GM19324 (cell line): ENCODE measurements around the gene SHC3.

Experiments used
- ATAC-seq: cut with Tn5 transposase; IDR thresholded peaks from one replicate; pipeline ENCODE4 v1.9.1; 2021; ENCODE audit warnings: mild to moderate bottlenecking, moderate library complexity; ENCODE audit not compliant: unreplicated experiment, low FRiP score

The SHC3 gene

DNA sequence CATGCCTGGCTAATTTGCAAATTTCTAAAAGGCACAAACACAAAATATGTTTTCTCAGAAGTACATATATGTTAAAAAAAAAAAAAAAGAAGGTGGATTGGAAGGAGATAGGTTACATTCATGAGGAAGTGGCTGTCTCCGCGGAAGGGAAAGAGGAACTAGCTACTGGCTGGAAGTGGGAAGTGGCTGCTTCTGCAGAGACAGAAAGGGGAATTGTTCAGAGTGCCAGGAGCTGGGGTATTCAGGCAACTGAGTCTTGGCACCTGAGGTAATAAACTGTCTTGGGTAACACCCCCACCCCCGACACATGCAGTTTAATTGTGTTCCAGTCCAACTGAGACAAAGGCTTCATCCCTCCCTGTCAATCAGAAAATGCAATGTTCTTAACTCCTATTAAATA, 141.7 kb downstream of the SHC3 start:
- no peak for ATAC-seq

DNA sequence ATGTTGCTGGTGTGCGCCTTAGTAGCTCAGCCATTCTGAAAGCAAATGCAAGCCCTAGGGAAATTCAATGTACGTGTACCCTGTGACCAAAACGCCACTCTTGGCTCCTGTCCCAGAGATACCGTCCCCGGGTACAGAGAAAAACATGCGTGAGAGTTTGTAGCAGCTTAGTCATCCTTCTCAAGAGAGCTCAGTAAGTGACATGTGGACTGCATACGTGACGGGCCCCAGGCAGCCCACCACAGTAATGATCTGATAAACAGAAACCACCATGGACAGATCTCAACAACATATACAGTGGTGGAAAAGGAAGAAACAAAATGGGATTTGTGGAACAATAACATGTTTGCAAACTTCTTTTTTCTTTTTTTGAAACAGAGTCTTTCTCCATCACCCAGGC, 142.2 kb downstream of the SHC3 start:
- no peak for ATAC-seq

DNA sequence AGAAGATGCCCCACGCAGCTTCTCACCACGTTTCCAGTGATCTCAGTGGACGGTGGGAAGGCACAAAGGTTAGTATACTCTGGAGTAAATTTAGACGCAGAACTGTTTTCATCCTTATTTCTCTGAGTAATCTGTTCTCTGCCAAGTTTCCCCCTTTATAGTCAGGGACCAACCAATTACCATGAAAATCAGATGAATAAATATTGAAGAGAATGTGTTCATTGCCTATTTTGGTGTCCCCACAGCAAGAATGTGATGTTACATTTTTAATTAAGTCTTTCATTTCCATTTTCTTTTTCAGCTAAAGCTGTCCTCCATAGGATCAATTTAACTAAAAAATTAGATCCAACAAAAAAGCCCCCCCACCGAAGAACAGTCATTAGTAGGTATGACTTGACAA, 146.0 kb downstream of the SHC3 start:
- no peak for ATAC-seq

DNA sequence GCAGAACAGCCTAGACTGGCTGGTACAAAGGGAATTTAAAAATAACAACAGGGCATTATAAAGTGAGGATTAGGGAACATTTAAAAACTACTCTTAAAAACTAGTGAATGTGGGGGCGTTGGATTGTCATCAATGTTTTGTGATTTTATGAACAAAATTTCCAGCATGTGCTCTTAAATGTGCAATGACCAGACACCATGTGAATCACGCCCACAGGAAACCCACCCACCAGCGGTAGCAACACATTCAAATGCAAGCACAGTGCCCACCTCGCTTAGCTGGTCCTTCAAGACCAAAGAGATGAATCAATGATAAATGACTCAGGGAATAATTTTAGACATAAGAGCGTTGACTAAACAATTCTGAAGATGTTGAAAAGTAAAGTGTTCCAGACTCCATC, 146.4 kb downstream of the SHC3 start:
- ATAC-seq, result no peak

DNA sequence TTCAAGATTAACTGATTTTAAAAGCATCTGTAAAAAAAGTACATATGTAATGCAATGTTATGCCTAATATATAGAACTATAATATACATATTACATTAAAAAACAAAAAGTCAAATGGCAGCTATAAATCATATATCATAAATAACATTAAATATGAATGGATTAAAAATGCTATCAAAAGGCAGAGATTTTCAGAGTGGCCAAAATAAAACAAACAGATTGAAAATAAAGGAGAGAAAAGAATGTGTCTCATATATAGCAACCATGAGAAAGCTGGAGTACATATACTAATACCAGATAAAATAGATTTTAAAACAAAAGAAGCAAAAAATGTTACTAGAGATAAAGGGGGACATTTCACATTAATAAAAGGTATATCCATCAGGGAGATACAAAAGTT, 148.8 kb downstream of the SHC3 start:
- no peak for ATAC-seq

DNA sequence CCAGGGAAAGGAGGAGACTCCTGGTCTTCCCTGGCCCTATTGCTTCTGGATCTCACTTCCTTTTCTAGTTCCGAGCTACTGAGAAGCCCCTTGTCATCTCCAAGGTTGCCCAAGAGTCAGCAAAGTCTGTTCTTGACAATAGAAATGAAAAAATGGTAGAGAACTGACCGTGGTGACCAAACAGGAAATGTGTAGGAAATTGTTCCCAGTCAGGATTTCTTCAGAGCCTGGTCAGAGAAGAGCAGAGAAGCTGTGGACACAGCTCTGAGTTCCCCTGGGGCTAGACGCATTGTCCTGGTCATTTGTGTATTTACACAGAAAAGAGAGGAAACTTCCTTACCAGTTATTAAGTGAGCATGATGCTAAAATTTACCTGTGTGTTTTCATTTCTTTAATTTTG, 151.7 kb downstream of the SHC3 start:
- ATAC-seq, result no peak

DNA sequence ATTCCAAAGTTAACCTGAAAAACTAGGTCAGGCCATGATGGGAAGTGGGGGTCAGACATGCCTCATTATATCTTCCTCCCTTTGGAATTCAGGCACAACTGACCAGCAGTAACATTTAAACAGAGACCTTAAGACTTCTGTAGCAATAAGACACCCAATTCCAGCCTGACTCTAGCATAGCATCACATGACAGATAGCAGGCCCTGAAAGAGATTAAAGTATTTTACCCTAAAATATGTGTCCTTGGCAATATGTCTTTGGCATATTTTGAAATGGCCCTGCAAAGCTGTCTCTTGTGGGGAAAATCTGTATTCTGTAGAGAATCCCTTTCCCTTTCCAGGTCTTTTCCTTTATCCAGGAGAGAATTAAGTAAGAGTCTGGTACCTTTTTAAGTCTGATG, 153.1 kb downstream of the SHC3 start:
- no peak for ATAC-seq

DNA sequence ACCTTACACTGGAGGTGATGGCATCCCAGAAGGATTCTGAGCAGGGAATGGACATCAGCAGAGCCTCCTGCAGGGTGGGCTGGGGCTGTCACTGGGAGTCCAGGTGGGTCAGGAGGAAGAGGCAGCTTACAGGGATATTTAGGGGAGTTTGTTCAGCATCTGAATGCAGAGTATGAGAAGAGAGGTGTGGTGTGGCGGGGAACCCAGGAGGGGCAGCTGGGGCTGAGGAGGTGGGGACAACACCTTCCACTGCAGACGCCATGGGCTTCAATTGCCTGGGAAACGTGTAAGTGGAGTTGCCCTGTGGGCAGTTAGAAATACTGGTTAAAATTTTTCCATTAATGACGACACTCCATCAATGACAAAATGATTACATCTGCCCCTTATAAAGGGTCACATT, 153.9 kb downstream of the SHC3 start:
- no peak for ATAC-seq

DNA sequence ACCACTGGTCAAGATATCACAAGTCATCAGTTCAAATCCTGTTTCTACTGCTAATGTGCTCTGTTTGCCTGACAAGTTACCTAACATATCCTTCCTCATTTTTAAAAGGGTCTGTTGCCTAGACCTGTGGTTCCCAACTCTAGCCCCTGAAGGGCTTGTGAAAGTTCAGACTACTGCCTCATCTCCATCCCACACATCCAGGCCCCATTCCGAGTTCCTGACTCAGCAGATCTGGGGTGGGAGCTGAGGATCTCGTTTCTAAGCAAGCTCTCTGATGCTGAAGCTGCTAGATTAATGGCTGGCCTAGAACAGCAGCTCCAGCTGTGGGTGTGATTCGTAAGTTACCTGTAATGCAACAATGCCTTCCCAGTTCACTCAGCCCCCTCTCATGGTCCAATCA, 154.9 kb downstream of the SHC3 start:
- ATAC-seq, result no peak

DNA sequence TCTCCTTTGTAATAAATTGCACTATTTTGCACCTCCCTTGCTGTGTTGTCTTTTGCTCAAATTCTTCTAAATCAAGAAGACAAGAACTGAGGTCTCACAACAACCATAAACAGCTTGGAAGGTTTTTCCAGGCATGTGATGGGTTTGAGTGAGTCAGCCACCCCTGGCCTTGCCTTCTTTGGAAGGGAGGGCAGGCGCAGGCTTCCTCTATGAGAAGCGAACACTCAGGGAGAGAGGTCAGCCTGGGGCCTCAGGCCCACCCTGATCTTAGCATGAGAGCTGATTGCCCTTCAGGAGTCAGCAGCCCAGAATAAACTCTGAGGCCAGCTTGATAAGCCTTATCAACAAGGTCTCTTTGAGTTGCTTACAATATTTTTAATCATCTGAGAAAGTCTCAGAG, 155.7 kb downstream of the SHC3 start:
- ATAC-seq, result no peak

DNA sequence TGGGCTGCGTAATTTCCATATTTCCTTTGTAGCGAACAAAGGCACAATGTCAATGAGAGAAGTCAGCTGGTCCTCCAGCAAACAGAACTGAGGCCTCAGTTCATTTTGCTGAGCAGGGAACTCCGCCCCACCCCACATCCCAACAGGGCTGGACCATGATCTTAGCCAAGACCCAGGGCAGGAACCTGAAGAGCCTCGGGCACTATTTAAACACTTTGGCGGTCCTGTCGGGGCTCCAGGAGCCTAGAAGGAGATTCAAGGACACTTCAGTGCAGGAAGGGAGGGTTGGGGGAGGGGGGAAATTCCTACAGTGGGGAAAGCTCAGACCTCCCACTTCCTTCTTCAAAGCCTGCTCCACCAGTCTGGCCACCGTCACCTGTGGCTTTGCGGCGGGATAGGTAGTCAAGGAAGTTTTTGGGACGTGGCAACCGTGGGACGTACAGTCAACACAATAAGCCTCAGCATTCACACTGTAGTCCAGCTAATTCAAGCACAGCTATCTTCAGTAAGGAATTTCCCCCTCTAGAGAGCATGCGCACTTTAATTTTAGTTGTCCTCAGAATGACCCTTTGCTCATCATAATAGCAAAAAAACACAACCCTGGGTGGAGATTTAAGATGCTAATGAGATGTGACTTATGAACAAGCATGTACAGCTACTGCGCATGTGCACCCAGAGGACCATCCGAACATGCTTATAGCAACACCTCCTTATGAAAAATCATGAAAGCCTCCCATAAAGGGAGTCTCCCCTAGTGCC, 156.4 kb downstream of the SHC3 start:
- no peak for ATAC-seq

DNA sequence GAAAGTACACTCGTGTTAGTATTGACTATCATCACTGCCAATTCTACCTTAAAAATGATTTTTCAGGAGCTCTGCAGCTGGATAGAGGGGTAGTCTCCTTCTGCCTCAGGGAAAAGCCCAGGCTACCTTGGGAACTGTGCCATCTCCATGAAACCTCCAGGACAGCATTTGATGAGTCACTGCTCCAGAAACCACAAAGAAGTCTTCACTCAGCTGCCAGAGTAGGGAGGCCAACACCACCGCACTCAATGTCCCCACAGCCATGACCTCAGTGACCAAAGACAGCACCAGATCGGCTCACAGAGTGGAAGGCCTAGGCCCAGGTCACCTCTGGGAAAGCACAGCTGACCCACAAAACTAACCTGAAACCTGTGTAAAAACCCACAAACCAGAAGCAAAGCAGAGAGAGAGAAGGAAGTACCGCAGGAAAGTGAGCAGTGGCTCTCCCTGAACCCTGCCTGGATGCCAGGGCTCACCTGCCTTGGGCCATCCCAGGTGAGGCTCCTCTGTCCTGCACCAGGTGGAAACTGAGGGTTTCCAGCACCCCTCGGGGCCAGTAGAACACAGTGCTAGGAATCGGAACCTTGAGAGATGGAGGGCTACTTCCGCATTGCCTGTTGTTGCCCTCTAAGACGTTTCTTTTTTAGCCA, 157.3 kb downstream of the SHC3 start:
- ATAC-seq, result no peak

DNA sequence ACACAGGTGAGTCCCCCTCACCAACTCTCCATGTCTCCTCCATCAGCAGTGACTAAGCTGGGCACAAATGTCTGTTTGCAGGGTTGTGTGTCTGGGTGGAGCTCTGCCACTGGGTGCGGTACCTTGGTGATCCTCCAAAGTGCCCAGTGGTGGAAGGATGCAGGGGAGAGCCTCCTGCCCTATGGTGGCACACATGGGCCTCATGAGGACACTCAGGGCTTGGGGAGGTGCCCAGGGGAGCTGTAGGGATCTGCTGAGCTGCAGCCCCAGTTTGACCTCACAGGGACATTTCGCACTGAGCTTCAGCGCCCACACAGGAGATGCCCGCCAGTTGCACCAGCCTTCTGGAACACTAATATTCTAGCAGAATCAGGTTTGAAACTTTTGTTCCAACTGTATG, 157.9 kb downstream of the SHC3 start:
- ATAC-seq, result no peak

DNA sequence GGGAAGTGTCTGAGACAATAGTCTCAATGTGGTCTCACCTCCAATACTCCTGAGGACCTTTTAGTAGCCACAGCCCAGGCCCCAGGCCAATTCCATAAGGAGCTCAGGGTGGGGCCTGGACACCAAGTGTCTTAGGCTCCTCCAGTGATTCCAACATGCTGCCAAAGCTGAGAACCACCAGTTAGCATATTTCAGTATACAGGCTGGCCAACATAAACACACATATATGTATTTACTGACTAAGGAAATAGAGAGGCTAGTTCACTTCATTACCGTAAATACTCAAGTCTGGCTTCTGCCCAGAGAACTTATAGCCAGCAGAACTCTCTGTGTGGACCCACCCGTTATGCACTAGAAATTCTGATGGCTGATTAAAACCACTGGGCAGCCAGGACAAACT, 163.3 kb downstream of the SHC3 start:
- no peak for ATAC-seq

DNA sequence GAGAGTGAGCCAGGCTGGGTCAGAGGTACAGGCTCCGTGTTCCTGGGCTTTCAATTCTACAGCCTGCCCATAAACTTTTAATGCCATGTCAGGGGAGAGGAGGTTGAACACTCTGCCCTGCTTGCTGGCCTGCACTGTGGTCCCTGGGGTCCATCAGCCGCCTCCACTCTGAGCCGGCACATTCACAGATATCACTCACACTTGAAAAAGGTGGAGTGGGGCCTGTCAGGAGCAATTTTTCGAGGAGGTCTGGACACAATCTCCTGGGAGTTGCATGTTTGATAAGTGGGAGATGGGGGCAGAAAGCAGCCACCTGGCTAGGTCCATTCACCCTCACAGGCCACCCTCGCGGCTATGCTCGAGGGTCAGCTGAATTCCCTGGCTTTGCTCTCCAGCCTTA, 164.5 kb downstream of the SHC3 start:
- ATAC-seq, result no peak

DNA sequence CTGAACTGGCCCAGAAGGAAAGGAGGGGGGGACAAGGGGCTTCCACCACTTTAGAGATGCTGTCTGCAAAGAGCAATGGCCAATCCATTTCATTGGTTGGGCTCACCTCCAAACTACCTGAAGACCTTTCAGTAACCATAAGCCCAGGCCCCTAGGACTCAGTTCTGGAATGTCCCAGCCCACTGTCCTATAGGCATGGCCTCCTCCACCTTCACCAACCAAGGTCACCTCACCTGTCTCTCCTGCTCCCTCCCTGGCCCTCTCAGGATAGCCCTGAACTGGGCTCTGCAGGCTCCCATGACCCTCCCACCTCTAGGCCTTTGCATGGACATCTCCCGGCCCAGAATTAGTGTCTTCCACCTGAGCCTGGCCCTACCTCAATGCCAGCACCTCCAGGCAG, 165.0 kb downstream of the SHC3 start:
- ATAC-seq, result no peak

DNA sequence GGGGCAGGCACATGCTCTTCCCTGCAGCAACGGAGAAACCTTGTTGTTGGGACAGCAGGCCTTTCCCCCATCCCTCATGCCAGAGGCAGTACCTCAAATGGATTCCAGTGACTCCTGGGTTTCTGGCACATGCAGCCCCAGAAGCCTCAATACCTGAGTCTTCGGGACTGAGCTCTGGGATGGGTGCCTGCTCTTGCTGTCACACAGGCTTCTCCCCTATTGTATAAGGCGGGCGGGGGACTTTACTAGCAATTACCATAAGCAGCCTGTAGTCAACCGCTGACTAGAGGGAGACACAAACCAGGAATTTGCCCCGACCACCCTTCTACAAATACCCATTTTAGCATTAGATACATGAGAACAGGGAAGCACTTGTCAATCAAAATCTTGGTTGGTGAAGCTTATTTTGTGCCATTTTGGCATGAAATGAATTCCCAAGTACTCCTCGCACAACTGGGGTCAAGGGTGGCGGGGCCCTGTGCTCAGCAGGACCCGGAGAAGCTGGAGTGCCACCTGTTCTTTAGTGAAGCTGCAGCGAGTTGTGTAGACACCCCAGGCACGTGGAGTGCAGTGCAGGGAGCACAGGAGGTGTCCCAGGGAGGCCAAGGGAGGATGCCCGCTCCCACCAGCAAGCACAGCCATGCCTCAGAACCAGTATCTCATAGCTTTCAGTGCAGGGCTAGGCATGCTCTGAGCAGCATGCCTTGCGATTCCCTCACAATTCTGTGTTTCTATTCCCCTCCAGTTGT, 166.2 kb downstream of the SHC3 start:
- no peak for ATAC-seq

DNA sequence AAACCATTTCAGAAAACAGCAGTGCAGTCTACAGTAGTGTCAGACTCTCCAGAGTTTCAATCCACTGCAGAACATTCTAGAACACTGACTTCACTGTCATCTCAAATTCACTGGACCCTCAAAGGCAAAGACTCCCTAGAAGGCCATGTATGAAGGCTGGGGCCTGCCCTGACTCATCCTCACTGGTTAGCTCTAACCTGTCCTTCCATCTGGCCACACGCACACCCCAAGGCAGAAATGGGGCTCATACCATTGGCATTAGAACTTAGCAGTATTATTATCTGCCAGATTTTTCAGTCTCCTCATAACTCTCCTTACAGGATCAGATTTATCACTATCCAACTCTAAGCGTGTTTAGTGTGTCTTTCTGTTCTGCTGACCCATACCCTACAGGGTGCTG, 166.9 kb downstream of the SHC3 start:
- ATAC-seq, result no peak

DNA sequence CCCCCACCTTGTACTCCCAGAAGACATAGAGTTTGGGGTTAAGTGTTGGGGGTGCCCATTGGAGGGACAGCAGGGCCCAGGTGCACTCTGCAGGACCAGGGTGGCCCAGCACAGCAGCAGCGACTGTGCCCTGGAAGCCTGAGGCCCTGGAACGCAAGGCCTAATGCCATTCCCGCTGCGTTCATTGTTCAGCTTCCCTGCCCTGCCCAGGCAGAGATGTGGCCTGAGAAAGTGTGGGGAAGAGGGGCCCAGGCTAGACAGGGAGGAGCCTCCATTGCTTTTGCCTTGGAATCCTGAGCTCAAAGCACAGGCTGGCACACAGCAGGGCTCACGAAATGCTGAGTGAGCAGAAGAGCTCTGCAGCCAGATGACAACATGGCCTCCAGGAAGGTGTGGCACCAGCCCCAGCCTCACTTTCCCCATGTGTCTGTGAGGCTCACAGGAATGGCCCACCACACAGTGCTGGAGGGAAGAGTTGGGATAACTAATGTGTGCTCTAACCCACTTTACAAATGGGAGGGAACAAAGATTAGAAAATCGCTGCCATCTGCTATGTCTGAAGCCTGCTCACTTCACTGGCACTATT, 168.0 kb downstream of the SHC3 start:
- no peak for ATAC-seq

DNA sequence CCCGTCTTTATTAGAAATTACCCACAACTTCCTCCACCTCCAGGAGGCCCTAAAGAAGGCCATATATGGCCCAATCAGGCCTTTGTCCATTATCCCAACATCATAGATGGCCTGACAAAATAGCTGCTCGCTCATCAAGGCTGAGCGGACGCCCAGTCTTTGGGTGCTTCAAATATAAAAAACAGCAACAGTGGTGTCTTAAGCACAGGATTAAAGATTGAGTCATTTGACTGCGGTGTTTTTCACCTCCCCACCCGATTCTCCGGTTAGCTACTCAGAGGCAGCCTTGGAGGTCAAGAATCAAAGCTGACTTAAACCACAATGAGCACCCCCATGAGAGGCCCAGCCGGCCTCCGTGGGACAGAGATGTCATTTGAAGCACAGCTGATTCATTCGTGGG, 168.6 kb downstream of the SHC3 start:
- ATAC-seq, result no peak

DNA sequence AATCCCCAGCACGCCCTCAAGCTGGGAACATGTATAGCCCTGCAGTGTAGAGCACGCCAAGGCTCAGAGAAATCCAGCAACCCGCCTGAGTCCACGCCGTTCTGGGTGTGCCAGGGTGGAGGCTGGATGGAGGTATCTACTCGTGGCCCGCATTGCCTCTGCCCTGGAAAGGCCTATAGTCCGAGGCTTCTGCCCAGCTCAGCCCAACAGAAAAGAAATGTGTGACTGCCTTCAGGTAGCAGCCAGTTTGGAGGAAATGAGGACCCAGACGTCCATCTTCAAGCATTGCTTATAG, 169.1 kb downstream of the SHC3 start:
- ATAC-seq, result no peak
